GM18505 (cell line): Measurements from ENCODE around the gene MMP8.
"Not testable (repeated sequence)": the region's sequence is repeated elsewhere in the genome, so short reads cannot be mapped to it uniquely, and the experiment has no call there.

ENCODE experiments used
- ATAC-seq: cut with Tn5 transposase; IDR thresholded peaks from one replicate; pipeline ENCODE4 v1.9.1; 2021; ENCODE audit not compliant: unreplicated experiment
- POLR2A ChIP-seq: IDR thresholded peaks from 4 replicates; pipeline ENCODE4 v1.6.1; 2011; ENCODE audit warnings: borderline replicate concordance; ENCODE audit not compliant: insufficient read depth, insufficient read length; ENCODE audit errors: extremely low read depth

MMP8 gene

GRCh38 chr11:102749101-102749722 lies 24.5 kb upstream of the MMP8 start:
- no peak for TF ChIP-seq POLR2A
- no peak for ATAC-seq

- not testable (repeated sequence) for ATAC-seq
Observed at GRCh38 chr11:102746746-102747578, 22.2 kb upstream of the MMP8 start.

GRCh38 chr11:102734650-102735049 lies 9.9 kb upstream of the MMP8 start:
- no peak for ATAC-seq
- no peak for TF ChIP-seq POLR2A

GRCh38 chr11:102733232-102733875 lies 8.6 kb upstream of the MMP8 start:
- TF ChIP-seq POLR2A, result no peak
- peak; percentile 86 for ATAC-seq

- ATAC-seq, result not testable (repeated sequence)
Observed at GRCh38 chr11:102730944-102731343, 6.2 kb upstream of the MMP8 start.

GRCh38 chr11:102729849-102730815 lies 5.4 kb upstream of the MMP8 start:
- no peak for TF ChIP-seq POLR2A
- no peak for ATAC-seq

GRCh38 chr11:102727890-102728289 lies 3.1 kb upstream of the MMP8 start:
- no peak for TF ChIP-seq POLR2A
- ATAC-seq, result no peak

GRCh38 chr11:102722821-102723220 lies 1.9 kb downstream of the MMP8 start:
- TF ChIP-seq POLR2A, result no peak
- ATAC-seq, result no peak

GRCh38 chr11:102719620-102720277 lies 5.0 kb downstream of the MMP8 start:
- no peak for ATAC-seq
- no peak for TF ChIP-seq POLR2A

- TF ChIP-seq POLR2A, result no peak
- ATAC-seq, result no peak
Observed at GRCh38 chr11:102717280-102717679, 7.5 kb downstream of the MMP8 start.

GRCh38 chr11:102716527-102716926 lies 8.2 kb downstream of the MMP8 start:
- no peak for TF ChIP-seq POLR2A
- peak; percentile 65 for ATAC-seq

- TF ChIP-seq POLR2A, result no peak
- no peak for ATAC-seq
Observed at GRCh38 chr11:102712137-102712536, 12.6 kb downstream of the MMP8 start.
